HepG2 (cell line): ENCODE data around the gene CASR. TPM values are rescaled to one million over a fixed set of nuclear protein-coding genes. Genes with fewer than 3 reads are reported as not detected.
A peak's percentile ranks its signal among the peaks of the same experiment; 100 is the strongest.

Experiments
- ATAC-seq: fragments of 200-7000 bp; cut with Tn5 transposase; 3 replicates; pipeline ENCODE4 v1.9.1; 2020; ENCODE audit warnings: mild to moderate bottlenecking, moderate library complexity
- BruUV-seq: library from RNA; stranded (reverse); fragments of 400-500 nt; replicated peaks from 2 replicates; lab custom pipeline; 2021; lab: Mats Ljungman, UMichigan
- CTCF ChIA-PET: fragments of 300-600 bp; formaldehyde crosslinking; extraction: SDS; loops from one replicate; lab custom pipeline; 2021; ENCODE audit warnings: low total read pairs, inconsistent platforms, low intra/inter-chr PET ratio; lab: Yijun Ruan, JAX
- POLR2A ChIA-PET: fragments of 350-600 bp; sonication (Branson Sonifier 250); formaldehyde crosslinking; loops from one replicate; lab custom pipeline; 2020; ENCODE audit warnings: antibody characterized with exemption, inconsistent platforms; lab: Yijun Ruan, JAX
- DNase-seq: peaks from one replicate; pipeline ENCODE4 v3.0.0-alpha.2; 2015; ENCODE audit warnings: low spot score
- FAIRE-seq: peaks from 3 replicates; lab custom pipeline; 2011; peaks lifted over from hg19 to GRCh38; lab: Jason Lieb, UNC
- H2AFZ ChIP-seq: one replicate; pipeline ENCODE4 v1.6.1; 2011; ENCODE audit warnings: low read length, inconsistent platforms
- H3K27ac ChIP-seq: fragments of 300-600 bp; 3 replicates; pipeline ENCODE4 v1.8.0; 2011; ENCODE audit warnings: mixed run types, mild to moderate bottlenecking, mixed read lengths, low read length, inconsistent platforms; ENCODE audit not compliant: insufficient read depth; ENCODE audit errors: extremely low read length
- H3K27me3 ChIP-seq, 2 experiments: fragments of 200-600 bp in 1 of 2; 2 replicates in 1 of 2; 3 replicates in 1 of 2; pipeline versions ENCODE4 v1.6.0 to v1.8.0; 2011; ENCODE audit warnings: low read length in 2 of 2, mild to moderate bottlenecking in 2 of 2, moderate library complexity in 2 of 2, inconsistent platforms in 1 of 2; ENCODE audit not compliant: insufficient read depth in 2 of 2, control insufficient read depth in 1 of 2
- H3K36me3 ChIP-seq, 2 experiments: fragments of 200-600 bp in 1 of 2; replicated peaks in 1 of 2; 2 replicates in 1 of 2; 3 replicates in 1 of 2; pipeline versions ENCODE4 v1.5.1 to v1.8.0; 2011; ENCODE audit warnings: low read length in 2 of 2, inconsistent platforms in 1 of 2; ENCODE audit not compliant: insufficient read depth in 2 of 2, control insufficient read depth in 1 of 2
- H3K4me1 ChIP-seq: 2 replicates; pipeline ENCODE4 v1.5.1; 2012; ENCODE audit warnings: low read length, inconsistent platforms; ENCODE audit not compliant: insufficient read depth
- H3K4me2 ChIP-seq: 2 replicates; pipeline ENCODE4 v1.6.0; 2011; ENCODE audit warnings: low read depth, low read length, inconsistent platforms
- H3K4me3 ChIP-seq, 3 experiments: fragments of 200-600 bp in 1 of 3; sonication (generic), shearing (Covaris generic) in 1 of 3; replicated peaks in 1 of 3; 2 replicates each; pipeline ENCODE4 v1.5.1; 2011 to 2016; ENCODE audit warnings: low read length in 3 of 3, inconsistent platforms in 2 of 3, low read depth in 2 of 3, mild to moderate bottlenecking in 2 of 3, control low read depth in 1 of 3, mixed read lengths in 1 of 3; ENCODE audit not compliant: insufficient read depth in 1 of 3
- H3K79me2 ChIP-seq: one replicate; pipeline ENCODE4 v1.6.1; 2011; ENCODE audit warnings: low read length, inconsistent platforms; ENCODE audit not compliant: insufficient read depth
- H3K9ac ChIP-seq: 2 replicates; pipeline ENCODE4 v1.6.0; 2011; ENCODE audit warnings: mild to moderate bottlenecking, low read depth, low read length, inconsistent platforms; ENCODE audit not compliant: insufficient read depth
- H3K9me3 ChIP-seq: 2 replicates; pipeline ENCODE4 v1.5.1; 2012; ENCODE audit warnings: mild to moderate bottlenecking, low read length
- H4K20me1 ChIP-seq: 2 replicates; pipeline ENCODE4 v1.6.0; 2011; ENCODE audit warnings: inconsistent platforms, mild to moderate bottlenecking, low read length, moderate library complexity; ENCODE audit not compliant: insufficient read depth
- DR1 ChIP-seq: sonication (generic); formaldehyde crosslinking; IDR thresholded peaks from 2 replicates; pipeline ENCODE4 v1.8.0; 2021; ENCODE audit warnings: mild to moderate bottlenecking, missing genetic modification reagents, inconsistent platforms
- FOXA1 ChIP-seq, 2 experiments: fragments of 450-650 bp in 1 of 2; sonication (generic) in 1 of 2; formaldehyde crosslinking in 1 of 2; IDR thresholded peaks; 2 replicates each; pipeline versions ENCODE4 v1.4.0 to v1.6.1; 2016 to 2020; ENCODE audit warnings: missing genetic modification reagents in 1 of 2
- HNRNPUL1 ChIP-seq: fragments of 200-400 bp; formaldehyde crosslinking; IDR thresholded peaks from 2 replicates; pipeline ENCODE4 v1.6.1; 2017; ENCODE audit warnings: low read depth, mild to moderate bottlenecking, low read length, moderate library complexity
- HOXA7 ChIP-seq: sonication (generic); formaldehyde crosslinking; IDR thresholded peaks from 2 replicates; pipeline ENCODE4 v1.8.1; 2022; ENCODE audit warnings: mild to moderate bottlenecking, missing genetic modification reagents, moderate library complexity
- ZNF12 ChIP-seq: sonication (generic); formaldehyde crosslinking; IDR thresholded peaks from 2 replicates; pipeline ENCODE4 v1.5.0; 2020; ENCODE audit warnings: missing genetic modification reagents
- ZNF3 ChIP-seq: IDR thresholded peaks from 2 replicates; pipeline ENCODE4 v1.7.0; 2017; ENCODE audit warnings: inconsistent platforms
- ZNF331 ChIP-seq: sonication (generic); formaldehyde crosslinking; IDR thresholded peaks from 2 replicates; pipeline ENCODE4 v1.4.0; 2020; ENCODE audit warnings: missing genetic modification reagents
- ZNF773 ChIP-seq: sonication (generic); formaldehyde crosslinking; IDR thresholded peaks from 2 replicates; pipeline ENCODE4 v1.4.0; 2020; ENCODE audit warnings: missing genetic modification reagents, borderline replicate concordance
- ZNF850 ChIP-seq: sonication (generic); formaldehyde crosslinking; conservative IDR thresholded peaks from 2 replicates; pipeline ENCODE4 v1.9.0; 2021; ENCODE audit warnings: mild to moderate bottlenecking, missing genetic modification reagents
- WGBS: methylation state at CpG from one replicate; pipeline ENCODE4 v1.1.6; 2017; ENCODE audit warnings: low lambda C conversion rate; 5-methylcytosine and 5-hydroxymethylcytosine counted together
- in situ Hi-C: cut with HindIII; loops from 2 replicates; pipeline ENCODE4 v1.10.0; 2017; ENCODE audit warnings: low pct_unique_long_range_greater_than_20kb; ENCODE audit not compliant: extremely low pct_ligation_motif_present
- intact Hi-C: fragments of 100-400 bp; cut with micrococcal nuclease; formaldehyde crosslinking; loops from one replicate; pipeline ENCODE4 v1.10.0; 2022; ENCODE audit not compliant: unreplicated experiment
- polyA plus RNA-seq, 8 experiments: library from polyadenylated mRNA; depleted of rRNA in 3 of 8; stranded (reverse) in 7 of 8; unstranded in 1 of 8; fragments of >200 nt; fragmentation: Illumina TruSeq in 4 of 8; extraction: Trizol in 4 of 8; gene quantifications; 2 replicates each; pipeline versions ENCODE4 v1.2.1 to v1.2.3, GENCODE V29; 2011 to 2016; ENCODE audit warnings: low read depth in 4 of 8, missing spikeins in 1 of 8, mixed read lengths in 1 of 8; ENCODE audit not compliant: insufficient read depth in 1 of 8
- total RNA-seq, 5 experiments: library from RNA; depleted of rRNA; stranded (reverse); fragments of >200 nt; fragmentation: Illumina TruSeq; extraction: Trizol; gene quantifications; 2 replicates each; pipeline ENCODE4 v1.2.3, GENCODE V29; 2016; ENCODE audit warnings: low read depth in 1 of 5
- TF ChIP-seq, protein P1 (sequence below): sonication (generic); formaldehyde crosslinking; IDR thresholded peaks from 2 replicates; pipeline ENCODE4 v1.8.1; 2023; ENCODE audit warnings: missing genetic modification reagents, inconsistent platforms, borderline replicate concordance
- TF ChIP-seq, protein P2 (sequence below): conservative IDR thresholded peaks from 2 replicates; pipeline ENCODE4 v1.6.1; 2018; ENCODE audit warnings: missing genetic modification reagents
- TF ChIP-seq, protein P3 (sequence below): sonication (generic); formaldehyde crosslinking; conservative IDR thresholded peaks from 2 replicates; pipeline ENCODE4 v1.8.0; 2022; ENCODE audit warnings: missing genetic modification reagents

The CASR gene
- total and polyA plus RNA-seq, 2 of the 13 experiments (the other 11 are each of a cell fraction or from before 2014, with no cell fraction given) = not detected

DNA sequence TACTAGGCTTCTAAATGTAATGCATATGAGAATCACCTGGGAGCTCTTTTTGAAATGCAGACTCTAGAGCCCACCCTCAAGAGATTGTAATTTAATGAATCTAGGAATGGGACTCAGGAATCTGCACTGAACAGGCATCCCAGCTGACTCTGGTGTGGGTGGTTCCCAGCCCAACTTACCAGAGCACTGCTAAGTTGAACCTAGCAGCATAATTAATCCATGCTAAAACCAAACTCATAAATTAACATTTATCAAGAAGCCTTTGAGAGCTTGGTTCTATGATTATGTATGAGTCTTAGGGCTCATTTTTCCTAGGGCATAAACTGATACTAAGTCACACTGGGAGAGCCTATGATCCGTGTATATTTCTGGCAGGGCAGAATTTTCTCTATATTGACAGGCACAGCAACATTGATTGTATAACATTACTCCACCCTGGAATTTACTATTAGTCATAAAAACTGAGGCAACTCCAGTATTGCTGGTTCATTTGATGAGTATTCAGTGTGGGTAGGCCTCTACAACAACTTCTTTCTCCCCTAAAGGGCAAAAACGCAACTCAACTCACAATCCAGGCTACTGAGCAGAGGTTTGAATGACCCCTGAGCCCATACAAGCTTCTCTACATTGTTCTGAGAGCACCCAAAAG lies 130.9 kb downstream of the CASR start:
- Histone ChIP-seq H3K4me3 (no peak overlapping the region), H3K79me2 (no peaks in the 10 kb centered on the region), H4K20me1 (no peaks in the 10 kb centered on the region), H3K4me1 (peaks cover 23% of the 10 kb centered on the region), H3K9me3 (peaks cover 3% of the 10 kb centered on the region; the same call in 1 of the 2 replicates), H3K36me3 (no peaks in the 10 kb centered on the region), H3K4me2 (no peak overlapping the region), H2AFZ (peak overlapping the region; percentile 59), H3K27me3 (peaks cover 0 to 6% of the 10 kb centered on the region in 2 experiments; a peak in 1 of 5 replicates), H3K27ac (no peak overlapping the region), H3K9ac (no peak overlapping the region)
- POLR2A ChIA-PET = no interaction called here
- no peak for TF ChIP-seq ZNF331
- no peak for TF ChIP-seq ZNF850 (CRISPR knock-in tag)
- no peak for TF ChIP-seq HNRNPUL1
- TF ChIP-seq ZNF12 (CRISPR knock-in tag) = no peak
- TF ChIP-seq, protein P1, sequence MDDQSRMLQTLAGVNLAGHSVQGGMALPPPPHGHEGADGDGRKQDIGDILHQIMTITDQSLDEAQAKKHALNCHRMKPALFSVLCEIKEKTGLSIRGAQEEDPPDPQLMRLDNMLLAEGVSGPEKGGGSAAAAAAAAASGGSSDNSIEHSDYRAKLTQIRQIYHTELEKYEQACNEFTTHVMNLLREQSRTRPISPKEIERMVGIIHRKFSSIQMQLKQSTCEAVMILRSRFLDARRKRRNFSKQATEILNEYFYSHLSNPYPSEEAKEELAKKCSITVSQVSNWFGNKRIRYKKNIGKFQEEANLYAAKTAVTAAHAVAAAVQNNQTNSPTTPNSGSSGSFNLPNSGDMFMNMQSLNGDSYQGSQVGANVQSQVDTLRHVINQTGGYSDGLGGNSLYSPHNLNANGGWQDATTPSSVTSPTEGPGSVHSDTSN (CRISPR knock-in tag) = no peak
- TF ChIP-seq, protein P2, sequence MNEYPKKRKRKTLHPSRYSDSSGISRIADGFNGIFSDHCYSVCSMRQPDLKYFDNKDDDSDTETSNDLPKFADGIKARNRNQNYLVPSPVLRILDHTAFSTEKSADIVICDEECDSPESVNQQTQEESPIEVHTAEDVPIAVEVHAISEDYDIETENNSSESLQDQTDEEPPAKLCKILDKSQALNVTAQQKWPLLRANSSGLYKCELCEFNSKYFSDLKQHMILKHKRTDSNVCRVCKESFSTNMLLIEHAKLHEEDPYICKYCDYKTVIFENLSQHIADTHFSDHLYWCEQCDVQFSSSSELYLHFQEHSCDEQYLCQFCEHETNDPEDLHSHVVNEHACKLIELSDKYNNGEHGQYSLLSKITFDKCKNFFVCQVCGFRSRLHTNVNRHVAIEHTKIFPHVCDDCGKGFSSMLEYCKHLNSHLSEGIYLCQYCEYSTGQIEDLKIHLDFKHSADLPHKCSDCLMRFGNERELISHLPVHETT (CRISPR knock-in tag) = no peak
- TF ChIP-seq ZNF3 (CRISPR knock-in tag) = no peak
- TF ChIP-seq FOXA1 (IDR thresholded peaks at IDR 0.05) = no peak
- TF ChIP-seq FOXA1 (CRISPR knock-in tag; IDR thresholded peaks at IDR 0.05) = no peak
- TF ChIP-seq, protein P3, sequence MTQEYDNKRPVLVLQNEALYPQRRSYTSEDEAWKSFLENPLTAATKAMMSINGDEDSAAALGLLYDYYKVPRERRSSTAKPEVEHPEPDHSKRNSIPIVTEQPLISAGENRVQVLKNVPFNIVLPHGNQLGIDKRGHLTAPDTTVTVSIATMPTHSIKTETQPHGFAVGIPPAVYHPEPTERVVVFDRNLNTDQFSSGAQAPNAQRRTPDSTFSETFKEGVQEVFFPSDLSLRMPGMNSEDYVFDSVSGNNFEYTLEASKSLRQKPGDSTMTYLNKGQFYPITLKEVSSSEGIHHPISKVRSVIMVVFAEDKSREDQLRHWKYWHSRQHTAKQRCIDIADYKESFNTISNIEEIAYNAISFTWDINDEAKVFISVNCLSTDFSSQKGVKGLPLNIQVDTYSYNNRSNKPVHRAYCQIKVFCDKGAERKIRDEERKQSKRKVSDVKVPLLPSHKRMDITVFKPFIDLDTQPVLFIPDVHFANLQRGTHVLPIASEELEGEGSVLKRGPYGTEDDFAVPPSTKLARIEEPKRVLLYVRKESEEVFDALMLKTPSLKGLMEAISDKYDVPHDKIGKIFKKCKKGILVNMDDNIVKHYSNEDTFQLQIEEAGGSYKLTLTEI = no peak
- no peak for TF ChIP-seq HOXA7 (CRISPR knock-in tag)
- no peak for TF ChIP-seq DR1 (CRISPR knock-in tag)
- TF ChIP-seq ZNF773 = no peak
- intact Hi-C loops = no loop called here
- DNase-seq (no peak), FAIRE-seq (no peak), ATAC-seq (no peak; the same call in 2 of the 3 replicates)
- CTCF ChIA-PET = no interaction called here
- WGBS = 11% methylated on average over 2 of the region's 2 CpGs
- in situ Hi-C loops = loop anchor here (5.0 kb wide), 1 partner anchor 43 kb away; no protein-coding TSS in a partner anchor
- BruUV-seq = no TSS peak
